Hematopoietic multipotent progenitor cell (in vitro differentiated cells): ENCODE measurements around the gene TTC1. TPM values are rescaled to one million over a fixed set of nuclear protein-coding genes. Genes with fewer than 3 reads are reported as not detected.
"Not testable (repeated sequence)": the region's sequence is repeated elsewhere in the genome, so short reads cannot be mapped to it uniquely, and the experiment has no call there.

Experiments used
- DNase-seq, 3 donors: peaks; one replicate each; pipeline ENCODE4 v3.0.0-alpha.2; 2011 to 2015; ENCODE audit warnings: low read depth in 2 of 3, low spot score in 2 of 3
- total RNA-seq: library from RNA; depleted of rRNA; stranded (reverse); fragments of >200 nt; gene quantifications from one replicate; pipeline ENCODE4 v1.2.3, GENCODE V29; 2012

Gene TTC1
- total RNA-seq, 1 donor: 13.5 TPM

DNA sequence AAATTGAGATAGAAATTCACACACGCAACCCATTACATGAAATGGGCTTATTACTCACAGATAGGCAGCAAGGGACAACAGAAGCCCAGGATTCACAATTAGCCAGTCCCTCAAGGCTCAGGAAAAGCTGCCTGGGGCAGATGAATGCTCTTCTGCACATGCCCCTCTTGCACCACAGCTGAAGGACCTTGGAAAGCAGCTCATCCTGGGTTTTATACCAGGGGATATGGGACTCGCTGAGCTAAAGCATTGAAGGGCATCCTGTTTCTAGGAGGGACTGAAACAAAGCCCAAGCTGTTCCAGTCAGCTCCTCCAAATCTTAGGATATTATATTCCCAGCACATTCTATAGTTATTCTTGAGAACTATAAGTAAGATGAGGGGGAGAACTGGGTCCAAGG lies 15.7 kb upstream of the TTC1 start:
- no peak for DNase-seq

DNA sequence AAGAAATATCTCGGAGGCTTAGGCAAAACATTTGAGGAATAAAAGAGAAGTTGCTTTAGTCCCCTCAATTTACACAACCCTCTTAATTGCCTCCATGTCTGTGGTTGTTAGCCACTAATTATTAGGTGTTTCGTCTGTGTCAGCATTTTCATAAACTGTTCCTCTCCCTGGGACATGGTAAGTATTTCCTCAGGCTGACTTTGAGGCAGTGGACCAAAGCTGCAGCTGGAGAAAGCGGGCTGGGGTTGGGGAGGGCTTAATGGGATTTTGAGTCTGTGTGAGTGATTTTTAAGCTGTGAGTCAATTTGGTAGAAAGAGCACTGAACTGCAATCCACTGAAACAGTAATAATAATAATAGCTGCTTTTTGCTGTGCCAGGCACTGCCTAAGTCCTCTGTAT lies 13.0 kb upstream of the TTC1 start:
- no peak for DNase-seq

DNA sequence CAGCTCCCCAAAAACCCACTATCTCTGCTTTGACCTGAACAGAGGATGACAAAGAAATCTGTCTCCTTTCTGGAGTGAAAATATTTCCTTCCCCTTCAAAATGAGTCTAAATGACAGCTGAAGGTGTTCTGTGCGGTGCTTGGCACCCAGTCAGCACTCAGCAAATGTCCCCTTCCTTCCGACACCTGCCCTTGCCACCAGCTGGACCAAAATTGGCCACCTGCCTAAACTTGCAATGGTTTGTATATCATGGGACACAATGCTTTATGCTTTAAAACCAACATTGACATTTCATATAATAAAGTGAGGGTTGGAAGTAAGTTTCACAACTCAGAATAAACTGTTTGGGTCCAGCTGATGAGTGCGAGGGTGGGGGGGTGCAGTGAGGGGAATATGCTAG lies 7.5 kb upstream of the TTC1 start:
- DNase-seq: peak in 1 of 3 donors; percentile 56

GRCh38 chr5:160007514-160007913 lies 1.4 kb upstream of the TTC1 start:
- DNase-seq: no peak

DNA sequence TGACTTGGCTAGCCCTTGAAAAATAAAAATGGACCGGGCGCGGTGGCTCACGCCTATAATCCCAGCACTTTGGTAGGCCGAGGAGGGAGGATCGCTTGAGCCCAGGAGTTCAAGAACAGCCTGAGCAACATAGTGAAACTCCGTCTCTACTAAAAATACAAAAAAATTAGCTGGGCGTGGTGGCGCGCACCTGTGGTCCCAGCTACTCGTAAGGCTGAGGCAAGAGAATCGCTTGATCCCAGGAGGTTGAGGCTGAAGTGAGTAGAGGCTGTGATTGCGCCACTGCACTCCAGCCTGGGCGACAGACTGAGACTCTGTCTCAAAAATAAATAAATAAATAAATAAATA lies 436 bp upstream of the TTC1 start:
- not testable (repeated sequence) for DNase-seq

DNA sequence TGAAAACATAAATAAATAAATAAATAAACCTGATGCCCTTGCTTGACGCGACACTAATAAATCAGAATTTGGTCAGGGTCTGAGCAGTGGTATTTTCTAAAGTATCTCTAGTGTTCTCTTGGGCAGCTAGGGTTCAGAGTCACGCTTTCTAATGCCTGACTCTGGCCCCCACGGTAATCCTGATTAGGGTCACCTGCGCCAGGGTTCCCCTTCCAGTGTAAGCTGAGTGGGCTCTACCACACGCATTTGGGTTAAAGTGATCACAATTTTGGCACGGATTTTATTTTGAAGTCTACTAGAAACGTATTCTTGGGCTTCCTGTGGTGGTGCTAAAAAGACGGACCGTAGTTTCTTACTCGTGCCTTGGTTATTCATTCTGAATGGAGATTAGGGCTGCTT lies 651 bp downstream of the TTC1 start:
- DNase-seq: no peak

GRCh38 chr5:160011471-160011870 lies 2.5 kb downstream of the TTC1 start:
- DNase-seq: no peak

GRCh38 chr5:160014197-160014596 lies 5.3 kb downstream of the TTC1 start:
- not testable (repeated sequence) for DNase-seq

DNA sequence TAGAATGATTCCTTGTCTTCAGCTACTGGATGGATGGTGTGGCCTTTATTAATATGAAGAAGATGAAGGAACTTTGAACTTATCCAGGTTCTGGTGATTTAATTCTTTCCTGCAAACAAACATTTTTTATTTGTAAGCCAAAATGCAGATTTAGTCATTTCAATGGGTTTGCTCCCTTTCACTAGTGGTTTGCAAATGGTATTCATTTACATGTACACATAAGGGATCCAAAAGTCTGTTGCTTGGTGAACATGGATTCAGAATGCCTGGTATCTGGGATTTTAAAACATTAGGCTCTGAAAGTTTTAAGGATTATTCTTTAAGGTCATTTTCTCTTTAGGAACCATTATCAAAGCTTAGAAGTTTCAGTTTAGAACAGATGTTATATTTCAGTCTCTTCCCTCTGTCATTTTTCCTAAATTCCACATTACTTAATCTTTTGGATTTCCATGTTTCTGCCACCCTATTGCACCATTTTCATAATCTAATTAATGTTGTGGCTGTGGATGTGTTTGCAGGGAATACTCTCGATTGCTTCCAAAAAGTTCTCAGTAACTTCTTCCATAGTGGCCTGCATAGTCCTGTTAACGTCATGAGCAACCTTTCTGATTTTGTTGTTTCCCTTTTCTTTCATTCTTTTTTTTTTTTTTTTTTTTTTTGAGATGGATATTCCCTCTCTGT lies 10.1 kb downstream of the TTC1 start:
- no peak for DNase-seq

DNA sequence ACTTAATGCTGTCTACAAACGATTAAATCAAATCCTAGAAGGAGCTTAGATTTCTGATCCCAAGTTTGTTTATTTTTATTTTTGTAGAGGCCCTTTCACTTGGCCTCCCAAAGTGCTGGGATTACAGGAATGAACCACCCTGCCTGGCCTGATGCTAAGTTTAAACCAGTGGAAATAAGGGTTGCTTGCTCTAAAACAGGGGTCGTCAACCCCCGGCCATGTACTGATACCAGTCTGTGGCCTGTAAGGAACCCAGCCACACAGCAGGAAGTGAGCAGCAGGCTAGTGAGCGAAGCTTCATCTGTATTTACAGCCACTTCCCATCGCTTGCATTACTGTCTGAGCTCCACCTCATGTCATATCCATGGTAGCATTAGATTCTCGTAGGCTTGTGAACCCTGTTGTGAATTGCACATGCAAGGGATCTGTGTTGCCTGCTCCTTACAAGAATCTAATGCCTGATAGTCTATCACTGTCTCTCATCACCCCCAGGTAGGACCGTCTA lies 11.4 kb downstream of the TTC1 start:
- no peak for DNase-seq

GRCh38 chr5:160020964-160021363 lies 12.0 kb downstream of the TTC1 start:
- no peak for DNase-seq

DNA sequence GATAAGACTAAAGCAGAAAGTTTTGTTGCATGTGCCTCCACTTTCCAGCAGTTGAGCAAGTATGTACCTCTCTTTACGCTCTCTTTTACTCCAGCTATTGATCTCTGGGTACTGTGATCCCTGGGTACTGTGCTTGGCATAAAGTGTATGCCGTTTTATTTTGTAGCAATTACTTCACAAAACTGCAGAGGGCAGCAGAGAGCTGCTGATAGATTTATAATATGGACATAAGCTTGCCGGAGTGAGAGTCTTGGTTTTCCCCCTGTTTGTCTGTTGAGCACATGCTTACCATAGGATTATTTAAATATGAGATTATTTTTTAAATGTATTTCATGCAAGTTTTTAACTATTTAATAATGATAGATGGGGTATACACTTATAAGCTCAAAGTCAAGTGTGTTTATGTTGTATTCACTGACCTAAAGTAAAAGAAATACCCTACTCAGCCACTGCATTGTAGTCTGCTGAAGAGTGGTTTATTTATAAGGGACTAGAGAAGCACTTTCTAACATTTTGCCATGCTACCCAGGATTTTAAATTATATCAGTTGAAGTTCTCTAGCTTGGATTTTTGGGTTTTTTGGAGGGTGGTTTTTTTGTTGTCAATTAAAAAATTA lies 13.0 kb downstream of the TTC1 start:
- DNase-seq: peak; percentile 46 to 77 (median 59)

DNA sequence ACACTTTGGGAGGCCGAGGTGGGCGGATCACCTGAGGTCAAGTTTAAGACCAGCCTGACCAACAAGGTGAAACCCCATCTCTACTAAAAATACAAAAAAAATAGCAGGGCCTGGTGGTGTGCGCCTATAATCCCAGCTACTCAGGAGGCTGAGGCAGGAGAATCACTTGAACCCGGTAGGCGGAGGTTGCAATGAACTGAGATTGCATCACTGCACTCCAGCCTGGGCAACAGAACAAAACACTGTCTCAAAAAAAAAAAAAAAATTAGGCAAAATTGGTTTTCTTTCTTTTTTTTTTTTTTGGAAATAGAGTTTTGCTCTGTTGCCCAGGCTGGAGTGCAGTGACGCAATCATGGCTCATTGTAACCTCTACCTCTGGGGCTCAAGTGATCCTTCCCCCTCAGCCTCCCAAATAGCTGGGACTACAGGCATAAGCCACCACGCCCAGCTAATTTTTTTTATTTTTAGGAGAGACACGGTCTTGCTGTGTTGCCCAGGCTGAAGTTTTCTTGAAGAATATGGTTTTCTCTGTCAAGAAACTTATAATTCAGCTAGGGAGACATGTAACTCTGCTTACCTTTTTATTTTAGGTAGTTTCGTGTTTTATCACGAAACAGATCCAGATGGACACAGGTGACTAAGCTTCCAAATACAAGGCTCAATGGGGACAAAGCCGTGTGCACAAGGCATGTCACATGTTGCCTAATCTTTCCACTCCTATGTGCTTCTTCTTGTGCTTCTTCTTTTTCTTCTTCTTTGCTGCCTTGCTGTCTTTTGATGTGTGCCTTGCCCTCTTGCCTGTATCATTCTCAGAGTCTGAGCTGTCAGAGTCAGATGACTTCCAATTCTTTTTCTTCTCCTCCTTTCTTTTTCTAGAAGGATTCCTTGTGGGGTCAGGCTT lies 14.3 kb downstream of the TTC1 start:
- no peak for DNase-seq

GRCh38 chr5:160023908-160024630 lies 15.1 kb downstream of the TTC1 start:
- no peak for DNase-seq

DNA sequence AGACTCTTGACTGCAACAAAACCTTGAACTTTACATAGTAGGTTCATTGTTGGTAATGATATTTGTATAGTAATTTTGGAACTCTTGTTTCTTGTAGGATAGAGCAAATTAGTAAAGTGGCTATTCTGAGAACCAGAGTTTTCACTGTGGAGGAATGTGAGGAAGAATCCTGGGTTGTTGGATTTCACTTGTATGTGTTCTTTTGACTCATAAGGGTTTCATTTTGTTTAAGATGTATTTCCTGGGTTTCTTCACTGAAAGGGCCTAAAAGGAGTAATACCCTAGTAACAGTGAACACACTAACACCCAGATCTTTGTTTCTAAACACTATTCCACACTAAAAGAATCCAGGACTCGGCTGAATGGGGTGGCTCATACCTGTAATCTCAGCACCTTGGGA lies 20.1 kb downstream of the TTC1 start:
- no peak for DNase-seq

DNA sequence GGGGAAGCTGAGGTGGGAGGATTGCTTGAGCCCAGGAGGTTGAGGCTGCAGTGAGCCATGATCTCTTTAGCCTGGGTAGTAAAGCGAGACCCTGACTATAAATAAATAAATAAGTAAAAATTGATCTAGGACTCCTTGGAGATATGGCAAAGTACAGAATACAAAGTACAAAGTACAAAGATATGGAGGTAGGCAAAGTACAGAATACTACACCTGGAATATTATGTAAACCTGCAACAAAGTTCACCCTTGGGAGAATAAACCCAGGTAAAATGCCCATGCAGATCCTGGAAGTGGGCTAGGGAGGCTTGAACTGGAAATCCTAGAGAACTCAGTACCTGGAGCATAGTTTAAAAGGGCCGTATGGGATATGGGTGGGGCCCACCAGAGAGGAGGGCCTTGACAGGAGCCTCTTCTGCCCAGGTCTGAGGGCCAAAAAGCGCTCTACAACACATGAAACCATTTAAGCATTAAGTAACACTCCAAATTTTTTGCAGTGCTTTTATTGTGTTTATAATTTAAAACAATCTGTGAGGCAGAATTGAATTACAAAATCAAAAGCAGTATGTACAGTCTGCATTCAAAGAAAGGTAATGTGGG lies 20.7 kb downstream of the TTC1 start:
- no peak for DNase-seq

- DNase-seq: no peak
Measured at GRCh38 chr5:160030631-160031377, 21.9 kb downstream of the TTC1 start.

- DNase-seq: no peak
Measured at GRCh38 chr5:160033546-160034252, 24.8 kb downstream of the TTC1 start.

- no peak for DNase-seq
Measured at GRCh38 chr5:160036243-160036642, 27.3 kb downstream of the TTC1 start.
